Endothelial cell of umbilical vein (primary cell): ENCODE measurements around the gene WDR90. TPM values are rescaled to one million over a fixed set of nuclear protein-coding genes. Genes with fewer than 3 reads are reported as not detected.

ENCODE experiments used
- BruUV-seq: library from RNA; stranded (reverse); fragments of 400-500 nt; replicated peaks from 2 replicates; lab custom pipeline; 2021; lab: Mats Ljungman, UMichigan
- CTCF ChIA-PET: fragments of 300-600, 350-600 bp; sonication (Branson Sonifier 250); formaldehyde crosslinking; loops from one replicate; lab custom pipeline; 2021; ENCODE audit warnings: antibody characterized with exemption, inconsistent platforms; lab: Charles Lee
- POLR2A ChIA-PET: fragments of 300-600, 350-600 bp; sonication (Branson Sonifier 250); formaldehyde crosslinking; loops from one replicate; lab custom pipeline; 2021; ENCODE audit warnings: antibody characterized with exemption, inconsistent platforms; lab: Charles Lee
- DNase-seq: peaks from one replicate; pipeline ENCODE4 v3.0.0-alpha.2; 2011; ENCODE audit warnings: low read depth, low spot score
- FAIRE-seq: peaks from 2 replicates; lab custom pipeline; 2011; peaks lifted over from hg19 to GRCh38; lab: Jason Lieb, UNC
- H2AFZ ChIP-seq: 2 replicates; pipeline ENCODE4 v1.6.0; 2012; ENCODE audit warnings: low read depth, low read length, control low read depth, inconsistent platforms
- H3K27ac ChIP-seq: 2 replicates; pipeline ENCODE4 v1.5.1; 2011; ENCODE audit warnings: low read depth, mild to moderate bottlenecking, control low read depth, low read length, moderate library complexity; ENCODE audit not compliant: insufficient read depth
- H3K27me3 ChIP-seq, 2 experiments: 2 replicates each; pipeline versions ENCODE4 v1.6.0 to v1.6.1; 2011; ENCODE audit warnings: low read length in 2 of 2, mixed read lengths in 1 of 2; ENCODE audit not compliant: control insufficient read depth in 2 of 2, insufficient read depth in 2 of 2
- H3K36me3 ChIP-seq, 2 experiments: 2 replicates in 1 of 2; 3 replicates in 1 of 2; pipeline ENCODE4 v1.5.1; 2011; ENCODE audit warnings: low read length in 2 of 2, mild to moderate bottlenecking in 1 of 2, moderate library complexity in 1 of 2; ENCODE audit not compliant: control insufficient read depth in 2 of 2, insufficient read depth in 2 of 2; ENCODE audit errors: extremely low read depth in 1 of 2
- H3K4me1 ChIP-seq: 3 replicates; pipeline ENCODE4 v1.5.1; 2011; ENCODE audit warnings: mild to moderate bottlenecking, low read length; ENCODE audit not compliant: control insufficient read depth, insufficient read depth; ENCODE audit errors: extremely low read depth
- H3K4me2 ChIP-seq: 2 replicates; pipeline ENCODE4 v1.6.1; 2011; ENCODE audit warnings: low read length, control low read depth, mixed read lengths; ENCODE audit not compliant: insufficient read depth
- H3K4me3 ChIP-seq, 3 experiments: fragments of 200-600 bp in 1 of 3; sonication (generic), shearing (Covaris generic) in 1 of 3; replicated peaks in 1 of 3; 2 replicates each; pipeline ENCODE4 v1.5.1; 2011 to 2016; ENCODE audit warnings: control low read depth in 3 of 3, low read length in 3 of 3, mild to moderate bottlenecking in 2 of 3, inconsistent platforms in 1 of 3, low read depth in 1 of 3, moderate library complexity in 1 of 3; ENCODE audit not compliant: insufficient read depth in 1 of 3
- H3K79me2 ChIP-seq: 2 replicates; pipeline ENCODE4 v1.6.0; 2012; ENCODE audit warnings: low read length, inconsistent platforms; ENCODE audit not compliant: control insufficient read depth, insufficient read depth
- H3K9ac ChIP-seq: replicated peaks from 2 replicates; pipeline ENCODE3; 2011; ENCODE audit warnings: low read length, control low read depth; ENCODE audit not compliant: insufficient read depth; ENCODE audit errors: extremely low read depth
- H3K9me1 ChIP-seq: replicated peaks from 3 replicates; pipeline ENCODE4 v1.6.0; 2011; ENCODE audit warnings: mild to moderate bottlenecking, low read length; ENCODE audit not compliant: control insufficient read depth, insufficient read depth; ENCODE audit errors: extremely low read depth
- H3K9me3 ChIP-seq: replicated peaks from 2 replicates; pipeline ENCODE4 v1.5.1; 2012; ENCODE audit warnings: low read length, inconsistent platforms; ENCODE audit not compliant: control insufficient read depth, insufficient read depth
- H4K20me1 ChIP-seq: replicated peaks from 2 replicates; pipeline ENCODE3; 2011; ENCODE audit warnings: mild to moderate bottlenecking, low read length; ENCODE audit not compliant: control insufficient read depth, insufficient read depth; ENCODE audit errors: extremely low read depth
- EZH2 ChIP-seq: IDR thresholded peaks from 2 replicates; pipeline ENCODE4 v1.6.1; 2012; ENCODE audit warnings: borderline replicate concordance, low read depth, mild to moderate bottlenecking, moderate library complexity, low read length, inconsistent platforms; ENCODE audit not compliant: severe bottlenecking
- GATA2 ChIP-seq: IDR thresholded peaks from 2 replicates; pipeline ENCODE4 v1.7.0; 2011; ENCODE audit warnings: low read depth, mild to moderate bottlenecking, moderate library complexity, mixed read lengths, low read length; ENCODE audit not compliant: insufficient read length, insufficient read depth
- JUN ChIP-seq: IDR thresholded peaks from 2 replicates; pipeline ENCODE4 v1.6.1; 2011; ENCODE audit warnings: borderline replicate concordance, low read depth; ENCODE audit not compliant: insufficient read length, insufficient read depth
- MYC ChIP-seq: IDR thresholded peaks from one replicate; pipeline ENCODE4 v1.6.1; 2011; ENCODE audit warnings: mild to moderate bottlenecking, low read depth, low read length
- dilution Hi-C: fragments of 300-500 bp; cut with MboI; formaldehyde crosslinking; loops from one replicate; pipeline ENCODE4 v1.15.0; 2019; ENCODE audit warnings: low sequenced_read_pairs; ENCODE audit not compliant: extremely low pct_ligation_motif_present
- intact Hi-C: fragments of 100-400 bp; cut with micrococcal nuclease; formaldehyde crosslinking; loops from one replicate; pipeline ENCODE4 v1.10.0; 2022
- polyA plus RNA-seq, 4 experiments: library from polyadenylated mRNA; depleted of rRNA in 3 of 4; stranded (reverse) in 3 of 4; unstranded in 1 of 4; fragments of >200 nt; gene quantifications; 2 replicates each; pipeline versions ENCODE4 v1.2.1 to v1.2.3, GENCODE V29; 2011 to 2012; ENCODE audit warnings: missing spikeins in 1 of 4
- total RNA-seq: library from RNA; stranded (reverse); gene quantifications from 2 replicates; pipeline ENCODE4 v1.2.3, GENCODE V29; 2021
- TF ChIP-seq, protein P1 (sequence below), 2 donors: IDR thresholded peaks; 1 replicate in 1 of 2; 2 replicates in 1 of 2; pipeline ENCODE4 v1.5.1; 2011; ENCODE audit warnings: low read length in 2 of 2, mild to moderate bottlenecking in 2 of 2, moderate library complexity in 2 of 2, control low read depth in 1 of 2, inconsistent platforms in 1 of 2, low read depth in 1 of 2; ENCODE audit not compliant: insufficient read depth in 1 of 2; ENCODE audit errors: extremely low read depth in 1 of 2

Gene WDR90
- total and polyA plus RNA-seq, 2 donors (not counting 3 experiments of a cell fraction or from before 2014, with no cell fraction given), result 22.2 to 51.8 TPM

DNA sequence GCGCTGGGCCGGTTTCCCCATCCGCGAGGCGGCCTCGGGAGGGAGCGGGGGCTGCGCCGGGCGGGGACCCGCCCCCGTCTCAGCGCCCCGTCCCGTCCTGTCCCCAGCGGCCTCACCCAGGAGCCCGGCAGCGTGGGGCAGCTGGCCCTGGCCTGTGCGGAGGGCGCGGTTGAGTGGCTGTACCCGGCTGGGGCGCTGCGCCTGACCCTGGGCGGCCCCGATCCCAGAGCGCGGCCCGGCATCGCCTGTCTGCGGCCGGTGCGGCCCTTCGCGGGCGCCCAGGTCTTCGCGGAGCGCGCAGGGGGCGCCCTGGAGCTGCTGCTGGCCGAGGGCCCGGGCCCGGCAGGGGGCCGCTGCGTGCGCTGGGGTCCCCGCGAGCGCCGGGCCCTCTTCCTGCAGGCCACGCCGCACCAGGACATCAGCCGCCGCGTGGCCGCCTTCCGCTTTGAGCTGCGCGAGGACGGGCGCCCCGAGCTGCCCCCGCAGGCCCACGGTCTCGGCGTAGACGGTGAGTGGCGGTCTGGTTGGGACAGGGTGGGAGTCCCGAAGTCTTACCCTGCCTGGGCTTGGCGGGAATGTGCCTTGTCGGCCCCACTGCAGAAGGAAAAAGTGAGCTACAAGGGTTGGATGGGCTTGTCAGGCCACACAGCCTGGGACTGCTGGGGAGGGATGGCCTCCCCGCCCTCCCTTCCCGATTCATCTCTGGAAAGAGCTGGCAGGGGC, 66.5 kb downstream of the WDR90 start:
- Histone ChIP-seq H3K27ac (no peak overlapping the region), H3K9ac (no peak overlapping the region), H3K9me1 (no peaks in the 10 kb centered on the region), H3K79me2 (no peaks in the 10 kb centered on the region), H3K27me3 (no peaks in the 10 kb centered on the region), H3K36me3 (no peaks in the 10 kb centered on the region), H3K4me2 (peak overlapping the region; percentile 75), H3K9me3 (no peaks in the 10 kb centered on the region), H4K20me1 (no peaks in the 10 kb centered on the region), H3K4me1 (peaks cover 18% of the 10 kb centered on the region), H3K4me3 (peak overlapping the region; percentile 42 to 58 (median 51)), H2AFZ (peak overlapping the region; percentile 60)
- intact Hi-C loops (loop anchor here (2.0 kb wide), 1 partner anchor 13 kb away; no protein-coding TSS in a partner anchor), dilution Hi-C loops (no loop called here)
- DNase-seq (no peak), FAIRE-seq (no peak)
- ChIA-PET POLR2A (no interaction called here), CTCF (interaction anchor here (0.6 to 2.6 kb wide), 11 partner anchors 9 to 342 kb away, joined by 3 to 34 read pairs (median 5); partner anchors contain the start of genes CCDC78, CHTF18, CIAO3 and HAGHL)
- BruUV-seq, result no TSS peak
- TF ChIP-seq, protein P1, sequence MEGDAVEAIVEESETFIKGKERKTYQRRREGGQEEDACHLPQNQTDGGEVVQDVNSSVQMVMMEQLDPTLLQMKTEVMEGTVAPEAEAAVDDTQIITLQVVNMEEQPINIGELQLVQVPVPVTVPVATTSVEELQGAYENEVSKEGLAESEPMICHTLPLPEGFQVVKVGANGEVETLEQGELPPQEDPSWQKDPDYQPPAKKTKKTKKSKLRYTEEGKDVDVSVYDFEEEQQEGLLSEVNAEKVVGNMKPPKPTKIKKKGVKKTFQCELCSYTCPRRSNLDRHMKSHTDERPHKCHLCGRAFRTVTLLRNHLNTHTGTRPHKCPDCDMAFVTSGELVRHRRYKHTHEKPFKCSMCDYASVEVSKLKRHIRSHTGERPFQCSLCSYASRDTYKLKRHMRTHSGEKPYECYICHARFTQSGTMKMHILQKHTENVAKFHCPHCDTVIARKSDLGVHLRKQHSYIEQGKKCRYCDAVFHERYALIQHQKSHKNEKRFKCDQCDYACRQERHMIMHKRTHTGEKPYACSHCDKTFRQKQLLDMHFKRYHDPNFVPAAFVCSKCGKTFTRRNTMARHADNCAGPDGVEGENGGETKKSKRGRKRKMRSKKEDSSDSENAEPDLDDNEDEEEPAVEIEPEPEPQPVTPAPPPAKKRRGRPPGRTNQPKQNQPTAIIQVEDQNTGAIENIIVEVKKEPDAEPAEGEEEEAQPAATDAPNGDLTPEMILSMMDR (IDR thresholded peaks at IDR 0.05; ENCODE audit: extremely low read depth in 1 of 2, insufficient read depth in 1 of 2, low read depth in 1 of 2, low read length in 2 of 2), result peak; percentile 17 to 19
- no peak for TF ChIP-seq JUN
- TF ChIP-seq MYC, result no peak
- no peak for TF ChIP-seq EZH2
- TF ChIP-seq GATA2, result no peak
